HG03565 (cell line): ENCODE measurements around the gene BIN2.
"Not testable (repeated sequence)": the region's sequence is repeated elsewhere in the genome, so short reads cannot be mapped to it uniquely, and the experiment has no call there.

Experiments used
- ATAC-seq: cut with Tn5 transposase; IDR thresholded peaks from one replicate; pipeline ENCODE4 v1.9.1; 2021; ENCODE audit warnings: mild to moderate bottlenecking, moderate library complexity; ENCODE audit not compliant: unreplicated experiment

The BIN2 gene

GRCh38 chr12:51318057-51318806 lies 5.7 kb downstream of the BIN2 start:
- ATAC-seq = not testable (repeated sequence)

GRCh38 chr12:51311389-51311788 lies 12.6 kb downstream of the BIN2 start:
- ATAC-seq = no peak

DNA sequence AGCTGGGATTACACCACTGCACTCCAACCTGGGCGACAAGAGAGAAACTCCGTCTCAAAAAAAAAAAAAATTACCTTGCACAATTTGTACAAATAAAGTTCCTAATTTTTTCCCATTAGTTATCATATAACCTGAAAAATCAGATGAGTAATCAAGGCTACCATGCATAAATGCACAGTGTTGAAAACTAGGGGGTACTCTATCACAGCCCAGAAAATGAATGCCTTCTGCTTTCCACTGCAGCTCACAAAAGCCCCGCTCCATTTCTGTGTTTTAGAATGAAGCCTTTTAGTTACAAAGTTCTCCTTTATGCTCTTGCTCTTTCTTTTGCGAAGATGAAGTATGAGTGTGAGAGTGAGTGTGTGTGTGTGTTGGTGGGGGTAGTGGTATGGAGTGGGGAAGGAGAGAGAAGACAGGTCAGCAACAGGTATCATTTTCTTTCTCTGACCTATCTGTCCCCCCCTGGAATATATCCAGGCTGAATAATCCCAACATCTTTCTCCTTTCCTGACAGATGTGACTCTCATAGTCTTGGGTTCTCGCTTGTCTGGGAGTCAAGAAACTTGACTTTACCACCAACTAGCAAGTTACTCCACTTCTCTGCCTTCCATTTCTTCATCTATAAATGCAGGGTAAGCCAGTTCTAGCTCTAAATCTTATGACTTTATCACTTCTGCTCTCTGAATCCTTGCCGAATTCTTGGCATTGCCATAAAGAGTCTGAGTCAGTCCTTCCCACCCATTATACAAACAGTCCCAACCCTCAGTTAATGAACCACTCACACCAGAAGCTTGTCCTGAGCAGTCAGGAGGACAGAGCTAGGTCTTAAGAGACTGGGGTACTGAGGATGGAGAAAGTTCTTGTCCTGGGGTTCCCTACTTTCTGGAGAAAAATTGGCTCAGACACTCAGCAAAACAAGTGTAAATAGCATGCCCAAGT lies 16.1 kb downstream of the BIN2 start:
- no peak for ATAC-seq

- ATAC-seq = no peak
Measured at GRCh38 chr12:51306507-51306906, 17.5 kb downstream of the BIN2 start.

GRCh38 chr12:51300768-51301167 lies 23.2 kb downstream of the BIN2 start:
- not testable (repeated sequence) for ATAC-seq

DNA sequence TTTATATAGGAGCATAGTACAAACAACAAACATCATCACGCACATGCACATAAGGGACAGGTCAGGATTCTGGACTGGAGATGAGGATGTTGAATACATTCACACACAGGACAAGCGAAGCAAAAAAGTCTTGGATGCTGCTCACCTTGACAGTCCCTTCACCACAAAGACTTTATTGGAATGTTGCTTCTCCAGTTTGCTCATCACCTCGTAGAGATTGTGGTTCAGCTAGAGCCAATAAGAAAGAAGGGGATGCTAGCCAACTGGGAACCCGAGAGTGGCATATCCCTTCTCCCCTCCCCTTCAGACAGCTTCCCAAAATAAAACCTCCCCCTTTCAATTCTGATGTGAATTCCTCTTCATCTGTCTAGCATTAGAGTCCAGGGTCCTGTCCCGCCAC lies 28.3 kb downstream of the BIN2 start:
- ATAC-seq = no peak

DNA sequence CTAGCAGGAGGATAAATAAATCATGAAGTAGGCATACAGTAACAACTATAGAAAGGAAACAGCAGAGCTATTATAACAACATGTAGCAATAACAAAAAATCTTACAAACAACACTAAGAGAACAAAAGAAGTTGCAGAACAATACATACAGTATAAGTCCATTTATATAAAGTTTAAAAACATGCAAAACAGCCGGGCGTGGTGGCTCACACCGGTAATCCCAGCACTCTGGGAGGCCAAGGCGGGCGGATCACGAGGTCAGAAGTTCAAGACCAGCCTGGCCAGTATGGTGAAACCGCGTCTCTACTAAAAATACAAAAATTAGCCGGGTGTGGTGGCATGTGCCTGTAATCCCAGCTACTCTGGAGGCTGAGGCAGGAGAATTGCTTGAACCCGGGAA lies 29.9 kb downstream of the BIN2 start:
- ATAC-seq = not testable (repeated sequence)

GRCh38 chr12:51293696-51294095 lies 30.3 kb downstream of the BIN2 start:
- no peak for ATAC-seq

DNA sequence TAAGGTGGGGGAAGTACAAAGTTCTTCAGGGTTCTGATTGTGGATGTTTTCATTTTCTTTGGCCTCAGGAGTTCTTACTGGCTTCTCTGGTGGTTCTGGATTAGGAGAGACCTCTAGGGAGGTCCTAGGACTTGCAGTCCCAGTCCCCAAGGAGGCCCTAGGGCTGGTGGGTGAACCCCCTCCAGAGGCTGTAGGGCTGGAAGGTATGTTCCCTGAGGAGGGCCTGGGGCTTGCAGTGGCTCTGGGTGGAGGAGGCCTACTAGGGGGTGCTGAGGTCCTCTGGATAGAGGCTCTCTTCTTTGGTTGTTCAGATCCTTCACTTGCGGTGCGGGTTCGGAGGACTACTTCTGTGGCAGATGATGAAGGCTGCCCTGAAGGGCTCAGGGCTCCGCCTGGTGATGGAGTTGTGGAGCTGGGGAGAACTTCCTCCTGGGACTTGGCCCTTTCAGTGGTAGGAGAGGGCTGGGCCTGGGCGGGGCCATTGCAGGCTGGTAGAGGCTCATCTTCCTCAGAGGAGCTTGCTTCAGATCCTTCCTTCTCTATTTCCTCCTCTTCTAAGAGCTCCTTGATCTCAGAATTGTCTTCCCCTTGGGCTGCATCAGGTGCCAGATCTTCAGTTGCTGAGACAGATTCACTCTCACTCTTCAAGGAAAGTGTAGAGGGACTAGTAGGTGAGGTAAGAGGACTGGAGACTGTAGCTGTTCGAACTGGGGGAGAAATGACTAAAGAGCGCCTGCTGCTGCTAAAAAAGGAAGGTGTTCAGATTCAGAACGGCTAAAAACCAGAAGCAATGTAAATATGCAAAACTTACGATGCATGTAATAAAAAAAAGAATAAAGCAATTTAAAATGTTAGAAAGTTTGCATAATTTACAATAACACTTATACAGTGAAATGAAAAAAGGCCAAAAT lies 32.1 kb downstream of the BIN2 start:
- not testable (repeated sequence) for ATAC-seq

DNA sequence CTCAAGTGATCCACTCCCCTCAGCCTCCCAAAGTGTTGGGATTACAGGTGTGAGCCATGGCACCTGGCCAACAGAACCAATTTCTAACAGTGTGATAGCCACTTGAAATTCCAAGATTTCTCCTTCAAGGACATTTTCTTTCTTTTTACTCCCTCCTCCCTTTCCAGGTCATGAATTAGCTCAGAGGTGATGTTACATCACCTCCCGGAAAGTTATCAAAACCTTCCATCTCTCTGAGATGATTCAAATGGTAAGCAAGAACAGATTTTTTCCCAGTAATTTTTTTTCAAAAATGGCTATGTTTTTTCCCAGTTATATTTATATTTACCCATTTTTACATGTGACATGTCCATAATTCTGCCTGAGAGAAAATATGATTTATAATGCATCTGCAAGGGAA lies 38.1 kb downstream of the BIN2 start:
- ATAC-seq = no peak

DNA sequence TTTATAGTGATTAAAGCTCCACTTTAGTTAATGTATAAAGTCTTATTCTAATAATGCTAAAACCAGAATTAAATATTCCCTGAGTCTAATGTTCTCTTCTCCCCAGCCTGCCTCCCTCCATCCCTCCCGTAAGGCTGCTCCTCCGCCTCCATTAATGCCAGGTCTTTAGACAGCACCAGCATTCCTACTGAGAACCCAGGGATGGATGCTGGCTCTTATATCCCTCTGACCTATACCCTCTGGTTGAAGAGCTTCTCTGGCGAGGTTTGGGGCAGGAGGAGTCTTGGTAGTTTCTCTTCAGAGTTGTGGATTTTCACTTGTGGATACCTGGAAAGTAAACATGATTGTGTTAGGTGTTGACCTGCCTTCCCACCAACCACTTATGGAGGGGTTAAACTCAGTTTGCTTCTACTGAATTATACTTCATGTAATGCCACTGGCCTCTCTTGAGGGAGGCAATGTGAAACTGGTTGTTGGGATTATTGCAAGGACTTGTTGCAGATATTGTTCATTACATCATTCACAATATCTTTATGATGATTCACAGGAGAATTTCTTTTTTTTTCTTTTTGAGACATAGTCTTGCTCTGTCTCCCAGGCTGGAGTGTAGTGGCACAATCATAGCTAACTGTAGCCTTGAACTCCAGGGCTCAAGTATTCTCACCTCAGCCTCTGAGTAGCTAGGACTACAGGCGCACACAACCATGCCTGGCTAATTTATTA lies 42.6 kb downstream of the BIN2 start:
- no peak for ATAC-seq

DNA sequence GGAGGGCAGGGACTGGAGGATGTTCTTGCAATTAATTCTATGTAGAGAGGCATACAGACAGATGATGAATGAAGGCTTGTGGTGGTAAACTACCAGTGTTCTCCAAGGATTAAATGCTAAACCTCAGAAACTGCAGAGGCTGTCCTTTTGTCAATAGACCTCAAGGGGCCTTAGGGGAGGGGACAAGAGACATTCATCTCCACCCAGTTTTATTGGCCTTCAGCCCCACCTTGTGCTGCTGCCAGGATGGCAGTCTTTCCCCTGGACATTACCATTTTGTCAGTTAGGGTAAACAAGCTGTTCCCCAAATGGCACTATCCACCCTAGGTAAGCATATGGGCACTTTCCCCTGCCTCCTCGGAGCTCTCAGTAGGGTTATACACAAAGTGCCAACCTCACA lies 48.9 kb downstream of the BIN2 start:
- no peak for ATAC-seq

DNA sequence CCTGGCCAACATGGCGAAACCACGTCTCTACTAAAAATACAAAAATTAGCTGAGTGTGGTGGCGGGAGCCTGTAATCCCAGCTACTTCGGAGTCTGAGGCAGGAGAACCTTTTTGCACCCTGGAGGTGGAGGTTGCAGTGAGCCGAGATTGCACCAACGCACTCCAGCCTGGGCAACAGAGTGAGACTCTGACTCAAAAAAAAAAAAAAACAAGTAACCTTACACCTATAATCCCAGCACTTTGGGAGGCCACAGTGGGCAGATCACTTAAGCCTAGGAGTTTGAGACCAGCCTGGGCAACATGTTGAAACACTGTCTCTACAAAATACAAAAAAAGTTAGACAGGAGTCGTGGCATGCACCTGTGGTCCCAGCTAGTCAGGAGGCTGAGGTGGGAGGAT lies 51.2 kb downstream of the BIN2 start:
- not testable (repeated sequence) for ATAC-seq

GRCh38 chr12:51270951-51271518 lies 52.9 kb downstream of the BIN2 start:
- ATAC-seq = no peak

DNA sequence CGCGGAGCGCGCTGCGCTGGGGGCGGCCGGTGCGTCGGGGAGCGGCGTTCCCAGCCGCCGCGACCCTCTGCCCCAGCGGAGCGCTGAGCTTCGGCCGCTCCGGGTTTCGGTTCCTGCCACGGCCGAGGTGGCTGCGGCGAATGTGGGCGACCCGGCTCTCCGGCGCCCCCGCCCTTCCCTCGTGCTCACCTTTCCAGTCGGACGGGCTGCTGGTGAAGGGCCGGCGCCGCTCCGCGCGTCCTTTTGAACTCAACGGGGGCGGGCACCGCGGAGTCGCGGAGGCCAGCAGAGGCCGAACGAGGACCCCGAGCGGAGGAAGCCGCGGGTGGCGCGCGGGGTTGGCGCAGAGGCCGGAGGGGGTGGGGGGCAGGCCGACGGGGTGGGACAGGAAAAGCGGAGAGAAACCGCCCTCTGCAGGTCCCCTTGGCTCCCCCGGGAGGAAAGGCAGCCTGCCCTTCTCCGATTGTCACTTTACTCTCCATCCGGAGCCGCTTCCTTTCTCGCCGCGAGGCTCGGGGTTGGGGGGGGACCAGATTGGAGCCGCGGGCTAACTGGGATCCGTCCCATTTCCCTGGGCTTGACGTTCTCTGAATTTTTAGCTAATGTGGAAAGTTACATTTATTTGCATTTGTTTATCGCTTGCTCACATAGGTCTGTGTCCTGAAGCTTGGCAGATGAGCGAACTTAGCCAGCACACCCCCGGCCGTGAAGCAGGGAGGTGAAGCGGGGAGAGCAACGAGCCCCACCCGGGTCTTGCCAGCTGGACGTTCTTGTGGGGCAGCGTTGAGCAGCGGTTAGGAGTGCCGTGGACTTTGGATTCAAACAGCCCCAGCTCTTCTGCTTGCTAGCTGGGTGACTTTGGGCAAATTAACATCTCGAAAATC lies 53.7 kb downstream of the BIN2 start, which contains the start of gene SMAGP:
Gene SMAGP (minus strand): TSS at position 349 of the 884 bp plus-strand sequence. CDS start 1,137 bp downstream, outside the sequence.
- ATAC-seq = peak; percentile 55

DNA sequence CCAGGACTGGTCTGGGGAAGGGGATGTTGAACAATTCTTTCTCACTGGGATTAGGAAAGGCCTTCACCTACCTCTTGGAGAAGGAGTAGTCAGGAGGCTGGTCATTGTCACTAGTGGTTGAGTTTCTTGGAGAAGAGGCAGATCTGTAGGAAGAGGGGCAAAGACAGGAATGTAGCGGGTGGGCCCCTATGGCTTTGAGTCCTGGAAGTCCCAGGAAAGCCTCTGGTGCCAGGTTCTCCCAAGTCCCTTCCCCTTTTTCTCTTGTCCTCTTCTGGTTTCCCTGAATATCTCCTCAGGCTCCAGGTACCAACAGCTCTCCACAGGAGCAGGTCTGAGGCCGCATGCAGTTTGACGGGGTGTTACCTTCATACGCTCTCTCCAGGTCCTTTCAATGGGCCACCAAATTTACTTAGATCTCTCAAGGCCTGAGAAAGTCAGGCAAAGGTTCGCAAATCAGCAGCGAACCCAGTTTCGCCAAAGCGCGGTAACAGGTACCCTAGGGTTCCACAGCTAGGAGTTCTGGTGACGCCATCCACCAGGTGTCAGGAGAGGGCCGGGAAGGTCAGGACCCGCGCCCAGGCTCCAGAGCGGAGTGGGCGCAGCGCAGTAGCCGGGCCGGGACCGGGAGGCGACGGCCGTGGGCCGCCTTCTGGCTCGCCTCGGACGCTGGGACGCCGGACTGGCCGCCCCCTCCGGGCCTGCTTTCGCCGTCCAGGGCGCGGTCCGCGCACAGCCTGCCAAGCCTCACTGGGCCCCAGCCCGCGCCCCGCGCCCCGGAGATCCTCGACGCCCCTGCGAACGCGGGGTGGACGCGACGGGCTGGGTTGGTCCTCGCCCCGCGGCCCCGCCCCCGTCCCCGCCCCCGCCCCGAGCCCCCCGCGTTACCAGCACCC lies 54.6 kb downstream of the BIN2 start:
- ATAC-seq = peak; percentile 22

- no peak for ATAC-seq
Measured at GRCh38 chr12:51265024-51265423, 59.0 kb downstream of the BIN2 start.

- no peak for ATAC-seq
Measured at GRCh38 chr12:51264297-51264696, 59.7 kb downstream of the BIN2 start.
